C4-2B (cell line): Measurements from ENCODE around the gene TFF1.

Experiments used
- H3K27ac ChIP-seq: fragments of 450-650 bp; 2 replicates; pipeline ENCODE4 v1.5.1; 2017
- ZFX ChIP-seq: fragments of 450-650 bp; IDR thresholded peaks from 2 replicates; pipeline ENCODE4 v1.6.1; 2017
- TF ChIP-seq, protein P1 (sequence below): fragments of 450-650 bp; conservative IDR thresholded peaks from 2 replicates; pipeline ENCODE4 v1.5.1; 2017; ENCODE audit warnings: mild to moderate bottlenecking

TFF1 gene

DNA sequence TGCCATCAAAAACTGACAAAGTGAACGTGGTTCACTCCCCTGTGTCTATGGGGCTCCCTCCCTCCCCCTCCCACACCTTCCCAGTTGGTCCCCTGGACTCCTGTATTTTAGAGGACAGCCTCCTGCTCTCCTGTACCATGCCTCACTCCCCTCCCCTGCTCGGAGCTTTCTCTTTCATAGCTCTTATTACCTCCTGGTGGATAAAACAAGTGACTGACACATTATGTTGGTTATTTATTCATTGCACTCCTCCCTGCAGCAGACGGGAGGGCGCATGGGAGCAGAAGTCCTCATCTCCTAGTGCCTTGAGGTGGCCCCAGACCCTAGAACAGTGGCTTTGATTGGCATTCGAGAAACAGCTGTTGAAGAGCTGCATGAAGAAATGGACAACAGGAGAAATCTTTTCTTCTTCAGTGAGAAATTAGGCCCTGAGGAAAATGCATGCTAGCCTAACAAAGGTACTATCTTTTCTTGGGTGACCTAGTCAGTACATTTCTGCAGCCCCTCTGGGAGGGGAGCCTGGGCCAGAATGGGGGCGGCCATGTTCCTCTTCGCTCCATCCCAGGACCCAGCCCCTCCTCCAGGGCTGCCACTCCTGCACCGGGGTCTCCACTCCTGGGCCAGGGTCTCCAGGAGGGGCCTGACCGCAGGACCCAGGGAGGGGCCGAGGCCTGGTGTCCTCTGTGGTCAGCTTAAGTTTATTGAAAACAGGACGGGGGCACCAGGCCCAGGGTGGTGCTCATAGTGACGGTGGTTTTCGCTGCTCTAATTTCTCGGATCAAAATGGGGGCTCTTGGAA, 1.2 kb upstream of the TFF1 start:
- peak overlapping the region; percentile 59 for H3K27ac ChIP-seq
- TF ChIP-seq, protein P1, sequence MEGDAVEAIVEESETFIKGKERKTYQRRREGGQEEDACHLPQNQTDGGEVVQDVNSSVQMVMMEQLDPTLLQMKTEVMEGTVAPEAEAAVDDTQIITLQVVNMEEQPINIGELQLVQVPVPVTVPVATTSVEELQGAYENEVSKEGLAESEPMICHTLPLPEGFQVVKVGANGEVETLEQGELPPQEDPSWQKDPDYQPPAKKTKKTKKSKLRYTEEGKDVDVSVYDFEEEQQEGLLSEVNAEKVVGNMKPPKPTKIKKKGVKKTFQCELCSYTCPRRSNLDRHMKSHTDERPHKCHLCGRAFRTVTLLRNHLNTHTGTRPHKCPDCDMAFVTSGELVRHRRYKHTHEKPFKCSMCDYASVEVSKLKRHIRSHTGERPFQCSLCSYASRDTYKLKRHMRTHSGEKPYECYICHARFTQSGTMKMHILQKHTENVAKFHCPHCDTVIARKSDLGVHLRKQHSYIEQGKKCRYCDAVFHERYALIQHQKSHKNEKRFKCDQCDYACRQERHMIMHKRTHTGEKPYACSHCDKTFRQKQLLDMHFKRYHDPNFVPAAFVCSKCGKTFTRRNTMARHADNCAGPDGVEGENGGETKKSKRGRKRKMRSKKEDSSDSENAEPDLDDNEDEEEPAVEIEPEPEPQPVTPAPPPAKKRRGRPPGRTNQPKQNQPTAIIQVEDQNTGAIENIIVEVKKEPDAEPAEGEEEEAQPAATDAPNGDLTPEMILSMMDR: no peak
- no peak for TF ChIP-seq ZFX

DNA sequence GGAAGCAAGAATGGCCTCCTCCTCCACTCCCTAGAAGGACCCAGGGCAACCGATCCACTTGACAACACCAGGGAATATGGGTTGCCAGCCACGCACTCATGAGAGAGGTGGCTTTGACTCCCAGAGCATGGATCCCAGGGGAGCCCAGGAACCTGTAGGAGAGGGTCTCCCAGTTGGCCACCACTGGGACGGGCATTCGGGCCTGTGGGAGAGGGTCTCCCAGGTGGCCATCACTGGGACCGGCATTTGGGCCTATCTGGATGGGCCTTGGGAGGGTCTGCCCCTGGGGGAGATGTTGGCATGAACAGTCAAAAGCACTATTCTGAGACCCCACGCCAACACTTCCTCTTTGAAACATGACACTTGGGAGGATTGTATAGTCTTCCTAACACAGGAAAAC, 565 bp downstream of the TFF1 start:
- peak overlapping the region; percentile 59 for H3K27ac ChIP-seq
- TF ChIP-seq, protein P1: no peak
- TF ChIP-seq ZFX: no peak

DNA sequence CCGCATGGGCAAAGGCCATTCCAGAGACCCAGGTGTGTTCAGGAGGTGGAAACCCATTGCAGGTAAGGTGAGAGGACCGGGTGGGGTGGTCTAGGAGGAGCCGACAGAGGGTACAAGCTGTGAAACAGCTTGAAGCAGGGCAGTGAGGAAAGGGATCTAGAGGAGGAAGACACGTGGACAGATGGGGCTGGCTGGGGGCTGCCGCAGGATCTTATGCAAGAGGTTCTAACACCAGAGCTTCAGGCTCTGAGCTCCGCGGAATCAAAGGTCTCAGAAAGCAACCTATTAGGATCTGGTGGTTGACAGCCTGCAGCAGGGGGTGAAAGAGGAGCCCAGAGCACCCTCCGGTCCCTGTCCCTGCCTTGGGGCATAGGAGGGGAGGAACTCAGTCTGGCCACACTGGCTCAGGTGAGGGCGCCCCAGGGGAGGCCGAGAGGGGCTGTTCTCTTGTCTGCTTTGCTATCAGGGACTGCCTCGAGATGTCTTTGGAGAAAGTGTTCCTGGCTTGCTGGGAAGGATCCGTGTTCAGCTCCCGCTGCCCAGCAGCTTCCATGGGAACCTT, 1.9 kb downstream of the TFF1 start:
- TF ChIP-seq, protein P1: no peak
- TF ChIP-seq ZFX: no peak
- H3K27ac ChIP-seq: no peak overlapping the region

DNA sequence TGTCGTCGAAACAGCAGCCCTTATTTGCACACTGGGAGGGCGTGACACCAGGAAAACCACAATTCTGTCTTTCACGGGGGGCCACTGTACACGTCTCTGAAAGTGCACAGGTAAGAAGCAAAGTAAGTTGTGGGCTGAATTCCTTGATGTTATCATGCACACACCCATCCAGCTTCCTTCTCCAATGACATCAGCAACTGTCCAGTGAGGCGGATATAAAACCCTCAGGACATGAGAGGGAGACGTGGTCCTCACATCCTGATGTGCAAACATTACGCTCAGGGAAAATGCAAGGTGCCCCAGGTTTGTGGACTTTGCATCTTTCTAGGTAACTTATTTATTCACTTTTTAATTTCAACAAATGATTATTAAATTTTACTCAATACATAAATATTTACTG, 3.0 kb downstream of the TFF1 start:
- no peak overlapping the region for H3K27ac ChIP-seq
- no peak for TF ChIP-seq ZFX
- TF ChIP-seq, protein P1: no peak

DNA sequence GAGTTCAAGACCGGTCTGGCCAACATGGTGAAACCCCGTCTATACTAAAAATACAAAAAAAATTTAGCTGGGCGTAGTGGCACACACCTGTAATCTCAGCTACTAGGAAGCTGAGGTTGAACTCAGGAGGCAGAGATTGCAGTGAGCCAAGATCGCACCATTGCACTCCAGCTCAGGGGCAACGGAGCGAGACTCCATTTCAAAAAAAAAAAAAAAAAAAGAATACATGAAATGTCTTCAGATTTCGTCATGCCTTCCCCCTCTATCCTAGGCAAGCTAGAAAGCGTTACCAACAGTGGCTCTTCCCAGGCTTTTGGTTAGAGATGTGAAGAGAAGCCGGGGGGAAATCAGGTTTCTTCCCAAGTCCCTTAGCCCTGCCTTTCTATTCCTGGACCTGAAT, 3.6 kb downstream of the TFF1 start:
- no peak for TF ChIP-seq ZFX
- TF ChIP-seq, protein P1: no peak
- H3K27ac ChIP-seq: no peak overlapping the region

DNA sequence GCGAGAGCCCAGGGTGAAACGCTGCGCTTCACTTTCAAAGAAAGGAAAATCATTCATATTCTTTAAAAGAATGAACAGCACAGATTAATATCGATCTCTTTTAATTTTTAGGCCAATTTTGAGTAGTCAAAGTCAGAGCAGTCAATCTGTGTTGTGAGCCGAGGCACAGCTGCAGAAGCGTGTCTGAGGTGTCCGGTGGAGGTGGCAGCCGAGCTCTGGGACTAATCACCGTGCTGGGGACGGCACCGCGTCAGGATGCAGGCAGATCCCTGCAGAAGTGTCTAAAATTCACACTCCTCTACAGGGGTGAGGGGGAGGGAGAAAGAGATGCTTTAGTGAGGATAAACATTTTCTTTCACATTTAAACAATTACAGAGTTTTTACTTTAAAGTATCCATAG, 4.1 kb downstream of the TFF1 start:
- no peak overlapping the region for H3K27ac ChIP-seq
- TF ChIP-seq, protein P1: no peak
- TF ChIP-seq ZFX: no peak

DNA sequence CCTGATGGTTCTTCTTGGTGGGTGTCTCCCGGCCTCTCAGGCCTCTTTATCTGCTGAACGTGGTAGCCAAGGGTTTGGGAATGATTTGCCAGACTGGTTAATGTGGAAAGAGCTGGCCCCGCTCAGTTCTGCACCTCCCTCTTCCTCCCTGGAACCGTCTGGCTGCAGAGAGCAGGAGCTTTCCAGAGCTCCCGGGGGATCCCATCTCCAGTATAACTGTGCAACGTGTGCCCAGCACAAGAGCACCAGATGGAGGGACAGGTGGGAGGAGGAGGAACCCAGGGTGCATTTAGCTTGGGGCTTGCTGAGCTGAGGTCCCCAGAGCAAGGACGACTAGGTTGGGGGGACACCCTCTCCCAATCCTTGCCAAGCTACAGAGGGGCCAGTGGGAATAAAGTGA, 5.0 kb downstream of the TFF1 start:
- no peak overlapping the region for H3K27ac ChIP-seq
- TF ChIP-seq, protein P1: no peak
- no peak for TF ChIP-seq ZFX
